Umbilical cord (tissue), 2 donors: ENCODE measurements around the gene NTPCR. TPM values are rescaled to one million over a fixed set of nuclear protein-coding genes. Genes with fewer than 3 reads are reported as not detected.
A peak's percentile ranks its signal among the peaks of the same experiment; 100 is the strongest.
"Not testable (repeated sequence)": the region's sequence is repeated elsewhere in the genome, so short reads cannot be mapped to it uniquely, and the experiment has no call there.

Source experiments
- DNase-seq: peaks from one replicate; pipeline ENCODE4 v3.0.0-alpha.2; 2015; ENCODE audit warnings: low spot score
- total RNA-seq: library from RNA; depleted of rRNA; stranded (reverse); fragments of >200 nt; gene quantifications from one replicate; pipeline ENCODE4 v1.2.3, GENCODE V29; 2014; ENCODE audit warnings: low replicate concordance; ENCODE audit not compliant: insufficient read depth

The NTPCR gene
- 31.8 TPM for total RNA-seq

GRCh38 chr1:232950197-232951176 lies at the start of gene NTPCR:
Gene NTPCR (plus strand): TSS chr1:232950611. CDS start chr1:232950711, 100 bp downstream.
- DNase-seq: peak; percentile 96

- no peak for DNase-seq
These were observed 49.6 kb upstream of the NTPCR start for GRCh38 chr1:232900818-232901217.

- peak; percentile 18 for DNase-seq
These were observed 49.2 kb upstream of the NTPCR start for GRCh38 chr1:232901255-232901654.

GRCh38 chr1:232902774-232903350 lies 47.5 kb upstream of the NTPCR start:
- DNase-seq: no peak

GRCh38 chr1:232904131-232904530 lies 46.3 kb upstream of the NTPCR start:
- no peak for DNase-seq

GRCh38 chr1:232904566-232904965 lies 45.8 kb upstream of the NTPCR start:
- DNase-seq: peak; percentile 22

- no peak for DNase-seq
These were observed 44.9 kb upstream of the NTPCR start for GRCh38 chr1:232905331-232906034.

- no peak for DNase-seq
These were observed 44.0 kb upstream of the NTPCR start for GRCh38 chr1:232906441-232906840.

- DNase-seq: no peak
These were observed 41.6 kb upstream of the NTPCR start for GRCh38 chr1:232908831-232909230.

- DNase-seq: no peak
These were observed 40.7 kb upstream of the NTPCR start for GRCh38 chr1:232909752-232910151.

GRCh38 chr1:232911027-232911599 lies 39.3 kb upstream of the NTPCR start:
- no peak for DNase-seq

GRCh38 chr1:232912845-232913580 lies 37.4 kb upstream of the NTPCR start:
- no peak for DNase-seq

GRCh38 chr1:232914271-232914670 lies 36.1 kb upstream of the NTPCR start:
- not testable (repeated sequence) for DNase-seq

- DNase-seq: no peak
These were observed 35.2 kb upstream of the NTPCR start for GRCh38 chr1:232915212-232915611.

GRCh38 chr1:232917053-232917452 lies 33.4 kb upstream of the NTPCR start:
- DNase-seq: no peak

- peak; percentile 68 for DNase-seq
These were observed 29.0 kb upstream of the NTPCR start for GRCh38 chr1:232921381-232921780.

GRCh38 chr1:232922485-232922884 lies 27.9 kb upstream of the NTPCR start:
- DNase-seq: peak; percentile 67

- DNase-seq: no peak
These were observed 26.5 kb upstream of the NTPCR start for GRCh38 chr1:232923739-232924386.

GRCh38 chr1:232924874-232925273 lies 25.5 kb upstream of the NTPCR start:
- no peak for DNase-seq

- no peak for DNase-seq
These were observed 24.8 kb upstream of the NTPCR start for GRCh38 chr1:232925421-232926220.
